SK-N-SH (cell line): Measurements from ENCODE around the gene CDH23. TPM values are rescaled to one million over a fixed set of nuclear protein-coding genes. Genes with fewer than 3 reads are reported as not detected.

Source experiments
- CTCF ChIA-PET: fragments of 300-600, 350-600 bp; formaldehyde crosslinking; extraction: SDS; loops from one replicate; lab custom pipeline; 2021; lab: Yijun Ruan, JAX
- POLR2A ChIA-PET: fragments of 350-600 bp; sonication (Branson Sonifier 250); formaldehyde crosslinking; extraction: SDS; loops from one replicate; lab custom pipeline; 2020; ENCODE audit warnings: antibody characterized with exemption, inconsistent platforms; lab: Yijun Ruan, JAX
- DNase-seq: peaks from one replicate; pipeline ENCODE4 v3.0.0; 2012
- H2AFZ ChIP-seq: fragments of 200-600 bp; sonication (generic); 2 replicates; pipeline ENCODE4 v1.8.1; 2016; ENCODE audit warnings: antibody characterized with exemption, mild to moderate bottlenecking, low read depth
- H3F3A ChIP-seq: fragments of 200-600 bp; sonication (generic); replicated peaks from 2 replicates; pipeline ENCODE3; 2016; ENCODE audit warnings: antibody characterized with exemption, mild to moderate bottlenecking; ENCODE audit not compliant: insufficient read depth
- H3K27ac ChIP-seq, 2 experiments: fragments of 200-500 bp in 1 of 2; fragments of 200-600 bp in 1 of 2; sonication (Bioruptor generic) in 1 of 2; sonication (generic), shearing (Covaris generic) in 1 of 2; 2 replicates each; pipeline versions ENCODE4 v1.5.1 to v1.6.1; 2014 to 2016; ENCODE audit warnings: low read depth in 2 of 2, inconsistent platforms in 1 of 2, low read length in 1 of 2, mild to moderate bottlenecking in 1 of 2, mixed read lengths in 1 of 2
- H3K27me3 ChIP-seq: fragments of 200-600 bp; sonication (generic), shearing (Covaris generic); 2 replicates; pipeline ENCODE4 v1.6.1; 2016; ENCODE audit warnings: mixed run types; ENCODE audit not compliant: insufficient read depth
- H3K36me3 ChIP-seq, 2 experiments: fragments of 200-500 bp in 1 of 2; fragments of 200-600 bp in 1 of 2; sonication (Bioruptor generic) in 1 of 2; sonication (generic) in 1 of 2; replicated peaks in 1 of 2; 2 replicates each; pipeline versions ENCODE3 to v1.5.1; 2014 to 2016; ENCODE audit warnings: low read length in 1 of 2, mild to moderate bottlenecking in 1 of 2; ENCODE audit not compliant: insufficient read depth in 2 of 2, control insufficient read depth in 1 of 2
- H3K4me1 ChIP-seq, 2 experiments: fragments of 200-500 bp in 1 of 2; fragments of 200-600 bp in 1 of 2; sonication (Bioruptor generic) in 1 of 2; sonication (generic), shearing (Covaris generic) in 1 of 2; 2 replicates each; pipeline versions ENCODE4 v1.5.1 to v1.6.1; 2014 to 2016; ENCODE audit warnings: low read depth in 1 of 2, low read length in 1 of 2, mixed run types in 1 of 2; ENCODE audit not compliant: insufficient read depth in 2 of 2, control insufficient read depth in 1 of 2
- H3K4me2 ChIP-seq: fragments of 200-600 bp; sonication (generic), shearing (Covaris generic); 2 replicates; pipeline ENCODE4 v1.6.1; 2017; ENCODE audit warnings: mixed run types
- H3K4me3 ChIP-seq, 2 experiments: fragments of 200-500 bp in 1 of 2; fragments of 200-600 bp in 1 of 2; sonication (Bioruptor generic) in 1 of 2; sonication (generic), shearing (Covaris generic) in 1 of 2; 2 replicates each; pipeline versions ENCODE4 v1.5.1 to v1.8.1; 2014 to 2016; ENCODE audit warnings: low read depth in 2 of 2, inconsistent platforms in 1 of 2, low read length in 1 of 2, mild to moderate bottlenecking in 1 of 2, mixed read lengths in 1 of 2, moderate library complexity in 1 of 2
- H3K79me2 ChIP-seq: fragments of 200-600 bp; sonication (generic); 2 replicates; pipeline ENCODE4 v1.8.1; 2017; ENCODE audit warnings: mild to moderate bottlenecking; ENCODE audit not compliant: insufficient read depth
- H3K9ac ChIP-seq: fragments of 200-600 bp; sonication (generic); 2 replicates; pipeline ENCODE4 v1.6.1; 2017; ENCODE audit warnings: mixed run types
- H3K9me2 ChIP-seq: fragments of 200-600 bp; sonication (generic); 2 replicates; pipeline ENCODE4 v1.6.1; 2017; ENCODE audit warnings: mixed run types
- H3K9me3 ChIP-seq: fragments of 200-600 bp; sonication (generic); 2 replicates; pipeline ENCODE4 v1.6.1; 2017; ENCODE audit warnings: mixed run types, mild to moderate bottlenecking, moderate library complexity
- H4K20me1 ChIP-seq: fragments of 200-600 bp; sonication (generic); 2 replicates; pipeline ENCODE4 v1.6.1; 2017; ENCODE audit warnings: mild to moderate bottlenecking, mixed run types; ENCODE audit not compliant: insufficient read depth
- CHD2 ChIP-seq: fragments of 150-350 bp; IDR thresholded peaks from 2 replicates; pipeline ENCODE4 v1.6.1; 2018; ENCODE audit warnings: low read length; ENCODE audit not compliant: partially characterized antibody
- CTCF ChIP-seq: fragments of 200-600 bp; sonication (generic); IDR thresholded peaks from 2 replicates; pipeline ENCODE4 v1.6.1; 2017; ENCODE audit warnings: antibody characterized with exemption, mild to moderate bottlenecking, moderate library complexity
- EZH2phosphoT487 ChIP-seq: fragments of 200-600 bp; sonication (generic); IDR thresholded peaks from 2 replicates; pipeline ENCODE4 v1.6.1; 2017; ENCODE audit warnings: low read depth, mixed run types, mild to moderate bottlenecking, antibody characterized with exemption, moderate library complexity, borderline replicate concordance
- FOSL2 ChIP-seq: IDR thresholded peaks from 2 replicates; pipeline ENCODE4 v1.4.0; 2012; ENCODE audit warnings: low read depth, mild to moderate bottlenecking, moderate library complexity, borderline replicate concordance
- FOXJ3 ChIP-seq: sonication (generic); formaldehyde crosslinking; IDR thresholded peaks from 2 replicates; pipeline ENCODE4 v1.5.1; 2020; ENCODE audit warnings: mild to moderate bottlenecking, missing genetic modification reagents
- FOXM1 ChIP-seq: IDR thresholded peaks from 2 replicates; pipeline ENCODE4 v1.4.0; 2012; ENCODE audit warnings: low read depth, mild to moderate bottlenecking
- JUND ChIP-seq: IDR thresholded peaks from 2 replicates; pipeline ENCODE4 v1.4.0; 2012
- MEF2A ChIP-seq: IDR thresholded peaks from 2 replicates; pipeline ENCODE4 v1.4.0; 2012; ENCODE audit warnings: low read depth, borderline replicate concordance
- MXI1 ChIP-seq: IDR thresholded peaks from 2 replicates; pipeline ENCODE4 v1.6.1; 2012; ENCODE audit warnings: mild to moderate bottlenecking, low read depth, low read length, improper control_type of control experiment
- POLR2AphosphoS5 ChIP-seq: IDR thresholded peaks from 2 replicates; pipeline ENCODE4 v1.6.1; 2012; ENCODE audit warnings: low read depth, low read length
- RAD21 ChIP-seq: IDR thresholded peaks from 2 replicates; pipeline ENCODE4 v1.6.1; 2012; ENCODE audit warnings: mild to moderate bottlenecking, low read length
- REST ChIP-seq: IDR thresholded peaks from 2 replicates; pipeline ENCODE4 v1.6.1; 2012; ENCODE audit warnings: mild to moderate bottlenecking, low read depth, low read length, moderate library complexity
- RXRA ChIP-seq: IDR thresholded peaks from 2 replicates; pipeline ENCODE4 v1.4.0; 2012; ENCODE audit warnings: low read depth, mild to moderate bottlenecking, borderline replicate concordance
- SIN3A ChIP-seq: IDR thresholded peaks from 2 replicates; pipeline ENCODE4 v1.6.1; 2012; ENCODE audit warnings: low read depth, mild to moderate bottlenecking, low read length, moderate library complexity, borderline replicate concordance
- TAF1 ChIP-seq: IDR thresholded peaks from 2 replicates; pipeline ENCODE4 v1.6.1; 2012; ENCODE audit warnings: low read depth, mild to moderate bottlenecking, low read length, moderate library complexity, borderline replicate concordance
- TEAD4 ChIP-seq: IDR thresholded peaks from 2 replicates; pipeline ENCODE4 v1.4.0; 2012; ENCODE audit warnings: mild to moderate bottlenecking, borderline replicate concordance; ENCODE audit not compliant: insufficient read depth
- USF1 ChIP-seq: IDR thresholded peaks from 2 replicates; pipeline ENCODE4 v1.4.0; 2012; ENCODE audit warnings: low read depth, borderline replicate concordance
- USF2 ChIP-seq: fragments of 150-350 bp; IDR thresholded peaks from 2 replicates; pipeline ENCODE4 v1.6.1; 2017; ENCODE audit warnings: antibody characterized with exemption, low read length, low read depth, borderline replicate concordance
- YY1 ChIP-seq: IDR thresholded peaks from 2 replicates; pipeline ENCODE4 v1.4.0; 2012; ENCODE audit warnings: low read depth, mild to moderate bottlenecking
- ZBTB33 ChIP-seq: IDR thresholded peaks from 2 replicates; pipeline ENCODE4 v1.4.0; 2012; ENCODE audit warnings: low read depth, borderline replicate concordance
- WGBS: methylation state at CpG from one replicate; pipeline ENCODE4 v1.1.6; 2017; ENCODE audit warnings: low lambda C conversion rate; 5-methylcytosine and 5-hydroxymethylcytosine counted together
- polyA plus RNA-seq, 3 experiments: library from polyadenylated mRNA; depleted of rRNA; stranded (reverse); fragments of >200 nt; gene quantifications; 2 replicates each; pipeline ENCODE4 v1.2.3, GENCODE V29; 2012

The CDH23 gene
- polyA plus RNA-seq, 1 of the 3 experiments (the other 2 are of a cell fraction), result 0.03 TPM

GRCh38 chr10:71502190-71502589, 105.5 kb downstream of the CDH23 start:
- no peak overlapping the region for H3K4me2 ChIP-seq
- H3F3A ChIP-seq, result no peaks in the 10 kb centered on the region
- peaks cover 15% of the 10 kb centered on the region for H3K27me3 ChIP-seq
- DNase-seq, result no peak
- TF ChIP-seq FOXJ3, result no peak
- TF ChIP-seq JUND, result no peak
- no peak for TF ChIP-seq ZBTB33
- TF ChIP-seq SIN3A, result no peak
- TF ChIP-seq CTCF, result no peak
- no peak for TF ChIP-seq USF2
- no peak for TF ChIP-seq YY1
- no peak for TF ChIP-seq MXI1
- no peak for TF ChIP-seq RAD21
- no peak for TF ChIP-seq TAF1
- TF ChIP-seq USF1, result no peak
- no peak for TF ChIP-seq REST
- TF ChIP-seq TEAD4, result no peak
- no peak for TF ChIP-seq CHD2
- TF ChIP-seq FOSL2, result no peak
- TF ChIP-seq POLR2AphosphoS5, result no peak
- TF ChIP-seq EZH2phosphoT487, result no peak
- TF ChIP-seq FOXM1, result no peak
- no peak for TF ChIP-seq RXRA
- TF ChIP-seq MEF2A, result no peak
- H3K27ac ChIP-seq, result no peak overlapping the region
- ChIA-PET POLR2A (no interaction called here), CTCF (no interaction called here)
- H3K4me3 ChIP-seq, result no peak overlapping the region
- no peak overlapping the region for H3K9ac ChIP-seq
- WGBS, result 38% methylated on average over 1 of the region's 1 CpG
- H3K9me2 ChIP-seq, result no peaks in the 10 kb centered on the region
- no peak overlapping the region for H2AFZ ChIP-seq
- no peaks in the 10 kb centered on the region for H4K20me1 ChIP-seq
- no peaks in the 10 kb centered on the region for H3K79me2 ChIP-seq
- no peaks in the 10 kb centered on the region for H3K9me3 ChIP-seq
- no peaks in the 10 kb centered on the region for H3K36me3 ChIP-seq
- H3K4me1 ChIP-seq, result peaks cover 0 to 7% of the 10 kb centered on the region in 2 experiments; a peak in 1 of 4 replicates
